Psoas muscle (tissue), 8 donors: ENCODE measurements around the gene CD79A. TPM values are rescaled to one million over a fixed set of nuclear protein-coding genes. Genes with fewer than 3 reads are reported as not detected.

Source experiments
- ATAC-seq, 4 donors: fragments of 200-7000 bp; cut with Tn5 transposase; one replicate each; pipeline ENCODE4 v1.9.1; 2020; ENCODE audit warnings: moderate library complexity in 3 of 4, mild to moderate bottlenecking in 2 of 4
- DNase-seq, 2 donors: peaks; one replicate each; pipeline ENCODE4 v3.0.0-alpha.2; 2020
- H3K27ac ChIP-seq: fragments of 200-600 bp; one replicate; pipeline ENCODE4 v1.8.0; 2022
- H3K27me3 ChIP-seq, 3 donors: fragments of 200-600 bp in 1 of 3; one replicate each; pipeline versions ENCODE4 v1.6.1 to v1.8.0; 2013 to 2022; ENCODE audit warnings: low read length in 2 of 3, mild to moderate bottlenecking in 2 of 3, moderate library complexity in 1 of 3; ENCODE audit not compliant: insufficient read depth in 3 of 3
- H3K36me3 ChIP-seq, 2 donors: fragments of 200-600 bp in 1 of 2; one replicate each; pipeline versions ENCODE4 v1.6.1 to v1.8.0; 2013 to 2022; ENCODE audit warnings: low read depth in 1 of 2, mild to moderate bottlenecking in 1 of 2, moderate library complexity in 1 of 2; ENCODE audit not compliant: insufficient read depth in 1 of 2
- H3K4me1 ChIP-seq: fragments of 200-600 bp; one replicate; pipeline ENCODE4 v1.8.0; 2022
- H3K4me3 ChIP-seq: fragments of 200-600 bp; one replicate; pipeline ENCODE4 v1.8.0; 2022; ENCODE audit warnings: mild to moderate bottlenecking
- H3K9me3 ChIP-seq: fragments of 200-600 bp; one replicate; pipeline ENCODE4 v1.8.0; 2022
- CTCF ChIP-seq: fragments of 200-600 bp; IDR thresholded peaks from one replicate; pipeline ENCODE4 v1.8.0; 2022; ENCODE audit warnings: antibody characterized with exemption
- WGBS, 3 donors: extraction: QIAGEN DNeasy Blood & Tissue Kit; methylation state at CpG; one replicate each; pipeline versions ENCODE4 v1.1.6 to v1.1.7; 2013; 5-methylcytosine and 5-hydroxymethylcytosine counted together
- intact Hi-C, 2 donors: fragments of 100-400 bp; cut with DNase I; formaldehyde crosslinking; loops; one replicate each; pipeline versions ENCODE4 v1.11.0 to v1.14.2; 2022
- long read RNA-seq, 2 donors: library from polyadenylated mRNA; unstranded; transcript quantifications; one replicate each; pipeline ENCODE4 v2.0.0, GENCODE V29; 2021
- polyA plus RNA-seq, 3 donors: library from polyadenylated mRNA; stranded (reverse); fragments of 200-250 nt; gene quantifications; one replicate each; pipeline ENCODE4 v1.2.3, GENCODE V29; 2013
- total RNA-seq, 4 donors: library from RNA; stranded (reverse); fragmentation: NEBNext Ultra II Directional in 2 of 4; extraction: Animal tissue kit (Norgen Biotek cat#: 25700) in 2 of 4; gene quantifications; one replicate each; pipeline versions ENCODE4 v1.2.1 to v1.2.4, GENCODE V29; 2021 to 2023
- donor health status: healthy with polysubstance abuse.
- donor health status: DM: no; HTN: no; CAD: no; lungs with moderate emphysema.
- donor health status: Bipolar disorder and iron deficiency.
- donor health status: healthy.
- donor health status: DM: yes; HTN: yes; CAD: no.
- donor health status: DM: no; HTN: no; CAD: no.
- donor health status: DM: no; HTN: no; CAD: no.
- donor health status: DM: yes; HTN: yes; CAD: no.

The CD79A gene
- total RNA-seq (1 to 10 TPM in 2 of 4 donors, under 1 TPM in 2; 0.30 to 1.4 (median 0.91) TPM), polyA plus RNA-seq (1 to 10 TPM in 1 of 3 donors, under 1 TPM in 2; 0.30 to 1.3 (median 0.87) TPM)
- long read RNA-seq, donor 1 = 0 reads
- long read RNA-seq, donor 2 = 0 reads

DNA sequence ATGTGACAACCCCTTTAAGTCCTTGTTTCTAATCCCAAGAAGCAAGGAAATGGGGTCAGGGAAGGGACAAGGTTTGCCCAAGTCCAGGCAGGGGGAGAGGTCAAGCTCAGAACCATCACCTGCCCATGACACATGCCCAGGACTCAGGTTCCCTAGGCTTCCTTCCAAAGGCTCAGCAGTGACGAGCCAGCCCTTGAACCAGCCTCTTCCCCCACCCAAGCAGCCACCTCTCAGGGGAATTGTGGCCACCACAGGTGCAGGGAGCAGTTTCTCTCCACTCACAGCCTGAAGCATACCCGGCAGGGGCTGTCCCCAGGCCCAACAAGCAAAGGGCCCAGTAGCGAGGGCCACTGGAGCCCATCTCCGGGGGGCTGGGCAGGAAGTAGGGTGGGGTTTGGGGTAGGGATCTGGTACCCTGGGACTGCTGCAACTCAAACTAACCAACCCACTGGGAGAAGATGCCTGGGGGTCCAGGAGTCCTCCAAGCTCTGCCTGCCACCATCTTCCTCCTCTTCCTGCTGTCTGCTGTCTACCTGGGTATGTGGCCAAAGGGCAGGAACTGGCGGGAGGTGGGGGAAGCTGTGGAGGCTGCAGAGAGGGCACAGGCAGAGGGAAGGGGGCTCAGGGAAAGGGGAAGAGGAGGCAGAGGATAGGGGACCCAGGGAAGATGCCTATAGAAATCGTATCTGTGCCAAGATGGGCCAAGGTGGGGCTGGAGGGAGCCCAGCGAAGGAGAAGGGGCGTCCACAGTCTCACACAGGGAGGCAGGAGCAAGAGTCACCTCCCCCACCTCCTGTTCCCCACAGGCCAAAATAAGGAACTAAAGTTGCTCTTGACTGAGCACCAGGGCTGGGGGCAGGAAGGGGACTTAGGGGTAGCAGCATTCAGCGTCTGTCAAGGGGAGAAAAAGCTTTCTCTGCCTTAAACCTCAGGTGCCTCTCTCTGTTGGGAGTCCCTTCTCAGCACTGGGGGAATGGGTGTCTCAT is at the start of gene CD79A:
Gene CD79A (plus strand): TSS at position 433 of the 986 bp plus-strand sequence. CDS start 26 bp downstream, at position 459.
- Histone ChIP-seq H3K36me3 (no peaks in the 10 kb centered on the region), H3K4me1 (no peaks in the 10 kb centered on the region), H3K9me3 (no peaks in the 10 kb centered on the region), H3K27ac (no peak within 1 kb of the TSS), H3K4me3 (no peak within 1 kb of the TSS), H3K27me3 (no peaks in the 10 kb centered on the region)
- 50 to 61% (median 59%) methylated on average over 9 of the region's 9 CpGs for WGBS, 3 donors
- DNase-seq (peak in 1 of 2 donors; percentile 23), ATAC-seq (no peak)
- intact Hi-C loops = loop anchor here in 1 of 2 donors (5.0 kb wide), 1 partner anchor 55 kb away; no protein-coding TSS in a partner anchor
- no peak for TF ChIP-seq CTCF

DNA sequence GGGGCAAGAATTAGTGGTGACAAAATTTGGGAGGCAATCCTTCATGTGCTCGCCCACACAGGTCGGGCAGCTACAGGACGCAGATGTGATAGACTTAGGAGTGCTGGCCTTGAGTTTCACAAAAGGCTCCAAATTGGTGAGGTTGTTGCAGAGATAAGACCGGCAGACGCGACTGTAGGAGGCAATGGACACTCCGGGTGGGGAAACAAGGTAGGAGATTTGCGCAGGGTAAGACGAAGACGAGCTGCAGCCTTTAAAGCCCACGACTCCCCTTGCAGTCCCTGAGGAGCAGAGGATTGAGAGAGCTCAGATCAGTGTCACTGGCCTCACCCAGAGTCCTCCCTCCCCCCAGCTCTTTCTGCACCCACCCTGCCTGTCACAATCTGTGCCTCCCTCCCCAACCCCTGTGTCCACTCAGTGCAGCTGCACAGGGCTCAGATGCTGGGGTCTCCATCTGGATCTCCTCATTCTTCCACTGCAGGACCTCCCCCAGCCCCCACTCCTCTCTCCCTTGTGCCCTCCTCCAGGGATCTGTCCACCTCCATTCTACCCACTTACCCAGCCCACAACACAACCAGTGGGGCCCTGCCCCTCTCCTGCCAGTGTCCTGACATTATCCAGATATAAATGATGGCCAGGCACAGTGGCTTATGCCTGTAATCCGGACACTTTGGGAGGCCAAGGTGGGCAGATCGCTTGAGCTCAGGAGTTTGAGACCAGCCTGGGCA is 38.9 kb upstream of the CD79A start:
- 57 to 59% (median 58%) methylated on average over 13 of the region's 13 CpGs for WGBS, 3 donors
- ATAC-seq (no peak), DNase-seq (no peak)
- peaks cover 0 to 34% (median 10%) of the 10 kb centered on the region in 3 donors for H3K27me3 ChIP-seq
- H3K4me1 ChIP-seq = no peaks in the 10 kb centered on the region
- no peaks in the 10 kb centered on the region for H3K9me3 ChIP-seq
- H3K4me3 ChIP-seq = no peak overlapping the region
- no peak for TF ChIP-seq CTCF
- no peak overlapping the region for H3K27ac ChIP-seq
- intact Hi-C loops = no loop called here
- no peaks in the 10 kb centered on the region for H3K36me3 ChIP-seq

DNA sequence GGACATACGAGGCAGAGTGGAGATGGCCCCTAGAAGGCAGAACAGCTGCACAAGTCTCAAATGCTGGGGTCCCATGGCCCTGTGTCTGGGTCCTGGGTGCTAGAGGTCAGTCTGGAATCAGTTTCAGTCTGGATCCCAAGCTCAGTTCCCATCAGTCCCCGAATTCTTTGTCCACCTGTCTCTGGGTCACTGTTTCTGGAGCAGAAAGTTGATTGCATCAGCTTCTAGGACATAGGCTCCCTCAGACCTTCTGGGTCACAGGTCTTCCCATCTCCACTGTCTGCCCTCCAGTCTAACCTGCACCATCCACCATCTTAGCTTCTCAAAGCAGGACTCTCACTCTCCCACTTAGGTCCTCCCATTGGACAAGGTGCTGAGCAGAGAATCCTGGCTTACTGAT is 37.9 kb upstream of the CD79A start:
- 41 to 57% (median 45%) methylated on average over 2 of the region's 2 CpGs for WGBS, 3 donors
- ATAC-seq (no peak), DNase-seq (no peak)
- no peak overlapping the region for H3K4me3 ChIP-seq
- no peaks in the 10 kb centered on the region for H3K36me3 ChIP-seq
- TF ChIP-seq CTCF = no peak
- H3K9me3 ChIP-seq = no peaks in the 10 kb centered on the region
- H3K27ac ChIP-seq = no peak overlapping the region
- H3K27me3 ChIP-seq = peaks cover 0 to 28% (median 10%) of the 10 kb centered on the region in 3 donors
- no peaks in the 10 kb centered on the region for H3K4me1 ChIP-seq
- intact Hi-C loops = no loop called here

GRCh38 chr19:41843371-41843770 is 33.7 kb upstream of the CD79A start:
- intact Hi-C loops = no loop called here
- H3K36me3 ChIP-seq = no peaks in the 10 kb centered on the region
- no peak overlapping the region for H3K4me3 ChIP-seq
- H3K27ac ChIP-seq = no peak overlapping the region
- no peak for TF ChIP-seq CTCF
- ATAC-seq (no peak), DNase-seq (no peak)
- WGBS, 3 donors = 59 to 65% (median 63%) methylated on average over 7 of the region's 7 CpGs
- no peaks in the 10 kb centered on the region for H3K9me3 ChIP-seq
- no peaks in the 10 kb centered on the region for H3K4me1 ChIP-seq
- H3K27me3 ChIP-seq = peaks cover 0 to 9% (median 2%) of the 10 kb centered on the region in 3 donors
